GM19395 (cell line): ENCODE data around the gene ZNF568.

Experiments
- ATAC-seq: cut with Tn5 transposase; IDR thresholded peaks from one replicate; pipeline ENCODE4 v1.9.1; 2021; ENCODE audit warnings: mild to moderate bottlenecking, moderate library complexity; ENCODE audit not compliant: unreplicated experiment

The ZNF568 gene

DNA sequence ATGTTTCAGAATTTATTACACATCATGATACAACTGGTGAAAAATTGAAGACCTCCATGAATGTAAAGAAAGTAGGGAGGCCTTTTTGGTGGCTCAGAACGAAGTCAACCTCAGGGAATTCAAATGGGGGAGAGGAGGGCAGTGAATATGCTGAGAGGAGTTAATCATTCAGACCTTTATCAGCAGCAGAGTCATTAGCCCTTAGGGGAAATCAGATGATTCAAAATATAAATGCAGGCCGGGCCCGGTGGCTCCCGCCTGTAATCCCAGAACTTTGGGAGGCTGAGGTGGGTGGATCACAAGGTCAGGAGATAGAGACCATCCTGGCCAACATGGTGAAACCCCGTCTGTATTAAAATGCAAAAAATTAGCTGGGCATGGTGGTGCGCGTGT is 81.7 kb downstream of the ZNF568 start:
- no peak for ATAC-seq

DNA sequence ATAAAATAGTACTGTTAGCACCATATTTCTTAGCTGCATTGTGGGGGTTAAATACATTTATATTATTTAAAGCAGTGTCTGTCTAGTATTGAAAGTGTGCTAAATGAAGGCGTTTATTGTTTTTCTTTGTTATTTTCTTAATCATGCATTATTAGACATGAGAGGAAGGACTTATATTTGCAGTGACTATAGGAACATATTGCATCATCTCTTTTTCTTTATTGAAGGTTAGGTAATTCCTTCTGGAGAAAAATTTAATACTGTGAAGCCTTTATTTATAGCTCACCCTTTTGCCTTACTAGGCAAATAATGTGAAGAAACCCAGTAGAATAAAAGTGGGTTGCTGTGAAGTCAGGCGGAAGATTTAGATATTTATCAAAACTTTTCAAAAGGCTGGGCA is 83.2 kb downstream of the ZNF568 start:
- ATAC-seq: no peak

DNA sequence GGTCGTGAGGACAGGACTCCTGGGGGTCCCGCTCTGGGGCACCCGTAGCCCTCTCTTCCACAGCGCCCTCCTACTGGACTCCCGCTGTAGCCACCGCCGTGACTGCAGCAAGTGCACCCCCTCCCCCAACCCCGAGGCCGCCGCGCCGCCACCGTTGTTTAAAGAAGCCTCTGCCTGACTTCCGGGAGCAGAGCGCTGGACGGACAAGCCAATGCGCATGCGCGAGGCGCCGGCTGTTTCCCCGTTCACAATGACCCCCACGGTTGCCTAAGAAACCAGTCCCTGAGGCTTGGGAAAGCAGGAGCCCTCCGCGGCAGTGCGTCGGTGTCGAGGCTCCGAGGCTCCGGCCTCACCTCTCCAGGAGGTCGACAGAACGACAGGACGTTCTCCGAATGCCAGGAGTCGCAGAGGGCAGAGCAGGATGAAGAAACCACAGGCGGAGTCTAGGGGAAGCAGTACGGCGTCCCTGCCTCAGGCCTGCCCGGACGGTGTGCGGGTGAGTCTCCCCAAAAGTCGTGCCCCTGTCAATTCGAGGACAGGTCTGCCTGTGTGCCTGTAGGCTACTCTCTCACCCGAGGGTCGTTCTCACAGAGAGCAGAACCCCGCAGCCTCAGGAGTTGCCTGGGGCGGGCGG is 91.6 kb downstream of the ZNF568 start:
- no peak for ATAC-seq

DNA sequence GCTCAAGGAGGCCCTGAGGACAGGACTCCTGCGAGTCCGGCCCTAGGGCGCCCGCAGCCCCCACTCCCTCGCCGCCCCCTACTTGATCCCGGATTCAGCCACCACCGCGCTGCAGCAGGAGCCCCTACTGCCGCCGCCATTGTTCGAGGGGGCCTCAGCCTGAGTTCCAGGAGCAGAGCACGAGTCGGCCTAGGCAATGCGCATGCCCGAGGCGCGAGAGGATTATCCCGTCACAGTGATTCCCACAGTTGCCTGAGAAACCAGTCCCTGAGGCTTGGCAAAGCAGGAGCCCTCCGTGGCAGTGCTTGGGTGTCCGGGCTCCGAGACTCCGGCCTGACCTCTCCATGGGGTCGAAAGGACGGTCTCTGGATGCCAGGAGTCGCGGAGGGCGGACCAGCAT is 93.7 kb downstream of the ZNF568 start:
- no peak for ATAC-seq

DNA sequence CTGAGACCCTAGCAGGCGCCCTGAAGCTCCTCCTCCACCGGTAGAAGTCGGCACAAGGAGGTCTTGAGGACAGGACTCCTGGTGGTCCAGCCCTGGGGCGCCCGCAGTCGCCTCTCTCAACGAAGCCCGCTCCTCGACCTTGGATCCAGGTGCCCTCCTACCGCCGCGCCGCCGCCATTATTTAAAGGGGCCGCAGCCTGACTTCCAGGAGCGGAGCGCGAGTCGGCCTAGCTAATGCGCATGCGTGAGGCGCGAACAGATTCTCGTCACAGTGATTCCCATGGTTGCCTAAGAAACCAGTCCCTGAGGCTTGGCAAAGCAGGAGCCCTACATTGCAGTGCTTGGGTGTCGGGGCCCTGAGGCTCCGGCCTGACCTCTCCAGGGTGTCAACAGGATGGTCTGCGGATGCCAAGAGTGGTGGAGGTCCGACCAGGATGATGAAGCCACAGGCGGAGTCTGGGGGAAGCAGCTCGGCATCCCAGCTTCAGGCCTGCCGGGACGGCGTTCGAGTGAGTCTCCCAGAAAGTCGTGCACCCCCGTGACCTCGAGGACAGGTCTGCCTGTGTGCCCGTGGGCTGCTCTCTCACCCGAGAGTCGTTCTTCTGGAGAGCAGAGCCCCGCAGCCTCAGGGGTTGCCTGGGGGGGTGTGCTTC is 96.1 kb downstream of the ZNF568 start:
- no peak for ATAC-seq

DNA sequence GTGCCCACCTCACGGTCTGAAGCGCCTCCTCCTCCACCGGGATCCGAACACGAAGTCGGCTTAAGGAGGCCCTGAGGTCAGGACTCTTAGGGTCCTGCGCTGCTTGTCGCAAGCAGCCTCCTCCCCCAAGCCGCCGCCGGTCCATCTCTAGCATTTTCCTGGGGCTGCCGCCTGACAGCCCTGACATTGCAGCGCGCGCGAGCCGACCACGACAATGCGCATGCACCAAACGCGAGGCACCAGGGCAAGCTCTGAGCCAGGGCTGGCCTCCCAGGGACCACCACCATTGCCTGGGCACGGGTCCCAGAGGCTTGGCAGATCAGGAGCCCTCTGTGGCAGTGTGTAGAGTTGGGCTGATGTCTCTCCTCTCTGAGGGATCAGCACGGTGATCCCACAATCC is 98.3 kb downstream of the ZNF568 start:
- ATAC-seq: no peak

DNA sequence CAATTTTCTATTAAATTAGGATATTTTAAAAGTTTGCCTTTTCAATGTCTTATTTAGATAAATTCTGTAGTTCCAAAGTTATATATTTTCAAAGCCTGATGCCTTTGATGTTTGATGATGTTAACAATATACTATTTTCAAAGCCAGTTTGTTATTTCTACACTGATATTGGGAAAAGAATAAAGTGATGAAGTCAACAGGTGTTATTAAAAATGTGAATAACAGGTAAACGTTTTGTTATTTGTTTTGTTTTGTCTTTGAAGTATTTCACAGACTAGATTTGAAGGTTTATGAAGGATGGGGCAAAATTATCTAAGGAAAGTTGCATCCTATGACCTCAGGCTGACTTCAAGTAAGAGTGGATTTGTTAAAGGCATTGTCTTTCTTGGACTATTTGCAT is 129.0 kb downstream of the ZNF568 start:
- no peak for ATAC-seq
